BJ (cell line): ENCODE data around the gene VPS16. TPM values are rescaled to one million over a fixed set of nuclear protein-coding genes. Genes with fewer than 3 reads are reported as not detected.

Experiments
- CTCF ChIA-PET: fragments of 350-600 bp; formaldehyde crosslinking; extraction: SDS; loops from one replicate; lab custom pipeline; 2021; ENCODE audit warnings: antibody characterized with exemption, inconsistent platforms; lab: Yijun Ruan, JAX
- POLR2A ChIA-PET: fragments of 300-600 bp; sonication (Branson Sonifier 250); formaldehyde crosslinking; extraction: SDS; loops from one replicate; lab custom pipeline; 2021; ENCODE audit warnings: antibody characterized with exemption; lab: Charles Lee
- DNase-seq: peaks from one replicate; pipeline ENCODE4 v3.0.0-alpha.2; 2011; ENCODE audit warnings: low read depth
- H3K27me3 ChIP-seq: 2 replicates; pipeline ENCODE4 v1.6.0; 2011; ENCODE audit warnings: low read length; ENCODE audit not compliant: control insufficient read depth, insufficient read depth
- H3K36me3 ChIP-seq: 2 replicates; pipeline ENCODE4 v1.5.1; 2011; ENCODE audit warnings: low read length; ENCODE audit not compliant: control insufficient read depth, insufficient read depth
- H3K4me3 ChIP-seq: 2 replicates; pipeline ENCODE4 v1.5.1; 2011; ENCODE audit warnings: low read depth, mild to moderate bottlenecking, control low read depth, low read length
- polyA plus RNA-seq: library from polyadenylated mRNA; depleted of rRNA; stranded (reverse); fragments of >200 nt; gene quantifications from 2 replicates; pipeline ENCODE4 v1.2.3, GENCODE V29; 2011; rRNA removed
- TF ChIP-seq, protein P1 (sequence below): IDR thresholded peaks from 2 replicates; pipeline ENCODE4 v1.5.1; 2011; ENCODE audit warnings: low read depth, mild to moderate bottlenecking, control low read depth, inconsistent platforms, low read length, moderate library complexity; ENCODE audit not compliant: insufficient read depth

Gene VPS16
- polyA plus RNA-seq, 1 experiment = 46.8 TPM

DNA sequence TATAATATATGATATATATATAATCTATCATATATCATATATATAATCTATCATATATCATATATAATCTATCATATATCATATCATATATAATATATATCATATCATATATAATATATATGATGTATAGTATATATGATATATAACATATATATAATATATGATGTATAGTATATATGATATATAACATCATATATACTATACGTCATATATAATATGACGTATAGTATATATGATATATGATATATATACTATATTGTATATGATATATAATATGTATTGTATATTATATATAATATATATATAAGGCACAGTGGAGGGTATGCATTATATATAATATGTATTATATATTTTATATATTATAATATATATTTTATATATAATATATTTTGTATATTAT lies 69.4 kb downstream of the VPS16 start:
- CTCF ChIA-PET = no interaction called here
- H3K4me3 ChIP-seq = no peak overlapping the region
- no peaks in the 10 kb centered on the region for H3K27me3 ChIP-seq
- H3K36me3 ChIP-seq = no peaks in the 10 kb centered on the region
- TF ChIP-seq, protein P1, sequence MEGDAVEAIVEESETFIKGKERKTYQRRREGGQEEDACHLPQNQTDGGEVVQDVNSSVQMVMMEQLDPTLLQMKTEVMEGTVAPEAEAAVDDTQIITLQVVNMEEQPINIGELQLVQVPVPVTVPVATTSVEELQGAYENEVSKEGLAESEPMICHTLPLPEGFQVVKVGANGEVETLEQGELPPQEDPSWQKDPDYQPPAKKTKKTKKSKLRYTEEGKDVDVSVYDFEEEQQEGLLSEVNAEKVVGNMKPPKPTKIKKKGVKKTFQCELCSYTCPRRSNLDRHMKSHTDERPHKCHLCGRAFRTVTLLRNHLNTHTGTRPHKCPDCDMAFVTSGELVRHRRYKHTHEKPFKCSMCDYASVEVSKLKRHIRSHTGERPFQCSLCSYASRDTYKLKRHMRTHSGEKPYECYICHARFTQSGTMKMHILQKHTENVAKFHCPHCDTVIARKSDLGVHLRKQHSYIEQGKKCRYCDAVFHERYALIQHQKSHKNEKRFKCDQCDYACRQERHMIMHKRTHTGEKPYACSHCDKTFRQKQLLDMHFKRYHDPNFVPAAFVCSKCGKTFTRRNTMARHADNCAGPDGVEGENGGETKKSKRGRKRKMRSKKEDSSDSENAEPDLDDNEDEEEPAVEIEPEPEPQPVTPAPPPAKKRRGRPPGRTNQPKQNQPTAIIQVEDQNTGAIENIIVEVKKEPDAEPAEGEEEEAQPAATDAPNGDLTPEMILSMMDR = no peak
- POLR2A ChIA-PET = no interaction called here
- DNase-seq = no peak

DNA sequence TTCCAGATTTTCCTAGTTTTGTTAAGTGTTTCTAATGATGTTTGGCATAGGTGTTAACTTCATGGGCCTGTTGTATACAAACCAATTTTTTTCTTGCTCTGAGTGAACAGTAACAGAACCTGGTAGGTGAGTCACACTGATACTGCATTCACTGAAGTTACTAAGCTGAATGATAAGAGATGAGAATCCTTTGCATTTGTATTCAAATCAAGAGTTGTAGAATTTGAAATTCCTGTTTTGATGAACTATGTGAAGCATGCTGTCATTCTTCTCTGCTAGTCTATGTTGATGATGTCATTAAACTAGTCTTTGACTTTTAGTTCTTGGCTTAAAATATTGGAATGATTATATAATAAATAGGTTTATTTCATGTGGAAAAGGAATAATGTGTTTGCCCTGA lies 70.7 kb downstream of the VPS16 start:
- ChIA-PET POLR2A (no interaction called here), CTCF (no interaction called here)
- Histone ChIP-seq H3K36me3 (no peaks in the 10 kb centered on the region), H3K27me3 (no peaks in the 10 kb centered on the region), H3K4me3 (no peak overlapping the region)
- DNase-seq = no peak
- TF ChIP-seq, protein P1 = no peak

DNA sequence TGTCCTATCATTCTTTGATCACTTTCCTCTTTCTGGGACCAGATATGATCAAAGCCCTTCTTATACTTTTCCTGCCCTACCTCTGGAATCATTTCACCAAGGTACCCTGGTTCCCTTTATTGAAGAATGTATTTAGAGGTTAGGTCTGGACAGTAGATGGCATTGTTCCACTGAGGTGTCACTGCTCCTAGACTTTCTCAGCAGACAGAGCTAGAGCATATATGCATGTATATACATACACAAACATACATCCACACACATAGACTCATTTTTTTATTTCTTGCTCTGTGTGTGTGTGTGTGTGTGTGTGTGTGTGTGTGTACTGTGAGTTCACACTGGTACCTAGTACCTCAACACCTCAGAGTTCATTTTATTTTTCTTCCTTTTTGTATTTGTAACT lies 73.6 kb downstream of the VPS16 start:
- H3K36me3 ChIP-seq = no peaks in the 10 kb centered on the region
- ChIA-PET CTCF (no interaction called here), POLR2A (no interaction called here)
- TF ChIP-seq, protein P1 = no peak
- no peak for DNase-seq
- H3K4me3 ChIP-seq = no peak overlapping the region
- H3K27me3 ChIP-seq = no peaks in the 10 kb centered on the region

Other genes starting within 250 kb of the VPS16 start
- 131 and 136 TPM in 2 replicates for gene NOP56, start 188.1 kb upstream of the VPS16 start, polyA plus RNA-seq
- 113 and 143 TPM in 2 replicates for gene IDH3B, start 176.5 kb upstream of the VPS16 start, polyA plus RNA-seq
- 1.2 and 1.9 TPM in 2 replicates for gene EBF4, start 148.0 kb upstream of the VPS16 start, polyA plus RNA-seq
- gene CPXM1, start 40.1 kb upstream of the VPS16 start, polyA plus RNA-seq = 0.78 and 1.6 TPM in 2 replicates
- 0.12 TPM in 1 of 2 replicates, not detected in the other for gene C20orf141, start 25.8 kb upstream of the VPS16 start, polyA plus RNA-seq
- not detected in 2 replicates for gene TMEM239, start 24.4 kb upstream of the VPS16 start, polyA plus RNA-seq
- 12.7 and 23.5 TPM in 2 replicates for gene PCED1A, start 90 bp upstream of the VPS16 start, polyA plus RNA-seq
- gene PTPRA, start 32.7 kb downstream of the VPS16 start, polyA plus RNA-seq = 46.2 and 60.9 TPM in 2 replicates
- not detected in 2 replicates for gene GNRH2, start 202.9 kb downstream of the VPS16 start, polyA plus RNA-seq
- gene MRPS26, start 205.3 kb downstream of the VPS16 start, polyA plus RNA-seq = 27.4 and 37.2 TPM in 2 replicates
- not detected in 2 replicates for gene OXT, start 230.9 kb downstream of the VPS16 start, polyA plus RNA-seq
- gene AVP, start 244.0 kb downstream of the VPS16 start, polyA plus RNA-seq = not detected in 2 replicates